Adrenal gland (tissue), 12 donors: ENCODE measurements around the gene NPAS3. TPM values are rescaled to one million over a fixed set of nuclear protein-coding genes. Genes with fewer than 3 reads are reported as not detected.

Source experiments
- DNase-seq, 7 donors: peaks; one replicate each; pipeline ENCODE4 v3.0.0-alpha.2; 2019 to 2020
- H3K27ac ChIP-seq, 5 donors: fragments of 200-600 bp; sonication (generic) in 4 of 5; 1 replicate in 3 of 5; 2 replicates in 2 of 5; pipeline versions ENCODE4 v1.5.1 to v1.8.0; 2016 to 2020; ENCODE audit warnings: mild to moderate bottlenecking in 1 of 5
- H3K27me3 ChIP-seq: fragments of 200-600 bp; 2 replicates; pipeline ENCODE4 v1.8.0; 2021
- H3K36me3 ChIP-seq, 2 donors: fragments of 200-600 bp; replicated peaks in 1 of 2; 1 replicate in 1 of 2; 2 replicates in 1 of 2; pipeline versions ENCODE4 v1.5.1 to v1.8.0; 2018 to 2022
- H3K4me1 ChIP-seq, 2 donors: fragments of 200-600 bp; replicated peaks in 1 of 2; 1 replicate in 1 of 2; 2 replicates in 1 of 2; pipeline versions ENCODE4 v1.5.1 to v1.8.0; 2018 to 2021
- H3K4me3 ChIP-seq, 4 donors: fragments of 200-600 bp; sonication (generic) in 3 of 4; one replicate each; pipeline ENCODE4 v1.5.1; 2016 to 2018
- H3K9me3 ChIP-seq, 3 donors: fragments of 200-600 bp; sonication (generic) in 1 of 3; replicated peaks in 1 of 3; 1 replicate in 2 of 3; 2 replicates in 1 of 3; pipeline versions ENCODE4 v1.5.1 to v1.8.0; 2016 to 2021
- POLR2A ChIP-seq, 2 donors: fragments of 450-650 bp; IDR thresholded peaks; one replicate each; pipeline ENCODE4 v1.6.1; 2017; ENCODE audit warnings: antibody characterized with exemption in 2 of 2, mild to moderate bottlenecking in 2 of 2, moderate library complexity in 1 of 2
- WGBS, 4 donors: extraction: QIAGEN DNeasy Blood & Tissue Kit in 2 of 4; methylation state at CpG; one replicate each; pipeline versions ENCODE4 v1.1.5 to v1.1.7; 2013 to 2017; 5-methylcytosine and 5-hydroxymethylcytosine counted together
- intact Hi-C, 2 donors: fragments of 100-400 bp; cut with DNase I; formaldehyde crosslinking; loops; one replicate each; pipeline versions ENCODE4 v1.14.1 to v1.15.0; 2022 to 2023
- polyA plus RNA-seq, 3 donors: library from polyadenylated mRNA; stranded (reverse); fragments of 200-250 nt in 2 of 3; fragments of 350-450 nt in 1 of 3; fragmentation: Illumina TruSeq in 1 of 3; extraction: RNeasy Lipid Tissue Mini Kit (QIAGEN cat#74804) in 1 of 3; gene quantifications; one replicate each; pipeline ENCODE4 v1.2.3, GENCODE V29; 2013 to 2014
- total RNA-seq, 9 donors: library from RNA; depleted of rRNA in 4 of 9; stranded (reverse); fragments of >200 nt in 4 of 9; fragments of 120-200 nt in 1 of 9; fragmentation: NEBNext Ultra II Directional in 1 of 9; extraction: Animal tissue kit (Norgen Biotek cat#: 25700) in 1 of 9; gene quantifications; one replicate each; pipeline versions ENCODE4 v1.1.0 to v1.2.4, GENCODE V29; 2013 to 2023
- TF ChIP-seq, protein P1 (sequence below), 6 experiments: fragments of 450-650 bp in 4 of 6; fragments of 200-600 bp in 2 of 6; sonication (generic) in 1 of 6; IDR thresholded peaks; 1 replicate in 5 of 6; 2 replicates in 1 of 6; pipeline versions ENCODE4 v1.5.1 to v1.8.0; 2016 to 2021; ENCODE audit warnings: antibody characterized with exemption in 6 of 6, mild to moderate bottlenecking in 2 of 6, moderate library complexity in 1 of 6
- donor health status: healthy with polysubstance abuse.
- donor health status: Bipolar disorder and iron deficiency.
- donor health status: DM: yes; HTN: yes; CAD: no.
- donor health status: DM: no; HTN: no; CAD: no.
- donor health status: DM: no; HTN: no; CAD: no.
- donor health status: DM: yes; HTN: yes; CAD: no.

The NPAS3 gene
- total and polyA plus RNA-seq, 12 donors = 0.36 to 7.5 (median 1.5) TPM

DNA sequence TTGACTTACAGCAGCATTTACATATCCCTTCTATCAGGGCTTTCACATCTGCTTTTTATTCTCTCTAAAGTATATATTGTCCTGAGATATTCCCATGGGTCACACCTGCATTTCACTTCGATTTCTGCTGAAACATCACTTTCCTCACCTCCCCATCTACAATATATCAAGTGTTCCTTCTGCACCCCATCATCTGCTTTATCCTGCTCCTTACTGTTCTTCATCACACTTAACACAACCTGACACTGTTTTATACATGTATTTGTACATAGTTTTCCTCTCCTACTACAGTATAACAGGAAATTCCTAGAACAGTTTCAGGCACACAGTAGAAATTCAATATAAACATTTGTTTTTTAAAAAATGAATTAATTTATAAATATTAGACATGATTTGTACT lies 809.1 kb downstream of the NPAS3 start:
- no peaks in the 10 kb centered on the region for H3K36me3 ChIP-seq
- TF ChIP-seq POLR2A (IDR thresholded peaks at IDR 0.05) = no peak
- TF ChIP-seq, protein P1, sequence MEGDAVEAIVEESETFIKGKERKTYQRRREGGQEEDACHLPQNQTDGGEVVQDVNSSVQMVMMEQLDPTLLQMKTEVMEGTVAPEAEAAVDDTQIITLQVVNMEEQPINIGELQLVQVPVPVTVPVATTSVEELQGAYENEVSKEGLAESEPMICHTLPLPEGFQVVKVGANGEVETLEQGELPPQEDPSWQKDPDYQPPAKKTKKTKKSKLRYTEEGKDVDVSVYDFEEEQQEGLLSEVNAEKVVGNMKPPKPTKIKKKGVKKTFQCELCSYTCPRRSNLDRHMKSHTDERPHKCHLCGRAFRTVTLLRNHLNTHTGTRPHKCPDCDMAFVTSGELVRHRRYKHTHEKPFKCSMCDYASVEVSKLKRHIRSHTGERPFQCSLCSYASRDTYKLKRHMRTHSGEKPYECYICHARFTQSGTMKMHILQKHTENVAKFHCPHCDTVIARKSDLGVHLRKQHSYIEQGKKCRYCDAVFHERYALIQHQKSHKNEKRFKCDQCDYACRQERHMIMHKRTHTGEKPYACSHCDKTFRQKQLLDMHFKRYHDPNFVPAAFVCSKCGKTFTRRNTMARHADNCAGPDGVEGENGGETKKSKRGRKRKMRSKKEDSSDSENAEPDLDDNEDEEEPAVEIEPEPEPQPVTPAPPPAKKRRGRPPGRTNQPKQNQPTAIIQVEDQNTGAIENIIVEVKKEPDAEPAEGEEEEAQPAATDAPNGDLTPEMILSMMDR (IDR thresholded peaks at IDR 0.05) = no peak
- H3K27ac ChIP-seq = no peak overlapping the region
- no peaks in the 10 kb centered on the region for H3K9me3 ChIP-seq
- intact Hi-C loops = no loop called here
- H3K4me1 ChIP-seq = no peaks in the 10 kb centered on the region
- no peak for DNase-seq
- H3K4me3 ChIP-seq = no peak overlapping the region
- WGBS, 4 donors = 63 to 76% (median 64%) methylated on average over 1 of the region's 1 CpG
- no peaks in the 10 kb centered on the region for H3K27me3 ChIP-seq

DNA sequence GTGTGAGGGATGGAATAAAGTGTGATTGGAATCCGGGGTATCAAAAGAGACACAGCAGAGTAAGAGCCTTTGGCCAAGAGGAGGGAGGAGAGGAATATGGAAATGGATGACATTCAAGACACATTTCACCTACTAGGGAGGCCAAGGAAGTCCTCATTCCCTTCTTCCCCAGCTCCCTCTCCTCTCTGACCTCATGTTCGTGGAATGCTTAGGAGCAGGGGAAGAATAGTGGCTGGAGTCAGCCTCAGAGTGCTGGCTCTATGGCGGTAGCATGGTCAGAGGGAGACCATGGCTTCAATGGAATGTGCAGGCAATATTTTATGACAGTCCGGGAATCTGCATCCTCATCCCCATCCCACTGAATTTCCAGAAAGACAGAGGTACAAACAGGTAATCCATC lies 815.6 kb downstream of the NPAS3 start:
- Histone ChIP-seq H3K27ac (no peak overlapping the region), H3K9me3 (no peaks in the 10 kb centered on the region), H3K27me3 (no peaks in the 10 kb centered on the region), H3K36me3 (no peaks in the 10 kb centered on the region), H3K4me3 (no peak overlapping the region), H3K4me1 (no peaks in the 10 kb centered on the region)
- DNase-seq = no peak
- TF ChIP-seq, protein P1 (IDR thresholded peaks at IDR 0.05) = no peak
- TF ChIP-seq POLR2A (IDR thresholded peaks at IDR 0.05) = no peak
- 69 to 90% (median 71%) methylated on average over 4 of the region's 4 CpGs for WGBS, 4 donors
- intact Hi-C loops = no loop called here

DNA sequence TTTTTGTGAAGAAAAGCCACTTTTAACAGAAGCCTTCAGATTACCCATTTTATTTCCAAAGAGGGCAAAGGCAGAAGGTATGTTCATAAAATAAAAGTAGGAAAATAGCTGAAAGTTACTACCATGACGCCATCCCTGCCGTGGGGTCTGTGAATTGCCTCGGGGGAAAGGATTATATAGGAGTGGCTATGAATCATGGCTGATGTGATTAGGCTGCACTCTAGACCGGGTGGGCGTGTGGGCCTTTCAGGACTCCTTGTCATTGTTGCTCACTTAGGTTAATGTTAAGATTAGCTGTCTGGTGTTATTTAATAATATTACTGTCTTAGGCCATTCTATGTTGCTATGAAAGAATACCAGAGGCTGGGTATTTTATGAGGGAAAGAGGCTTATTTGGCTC lies 816.7 kb downstream of the NPAS3 start:
- Histone ChIP-seq H3K36me3 (no peaks in the 10 kb centered on the region), H3K27ac (no peak overlapping the region), H3K4me3 (no peak overlapping the region), H3K27me3 (no peaks in the 10 kb centered on the region), H3K9me3 (no peaks in the 10 kb centered on the region), H3K4me1 (no peaks in the 10 kb centered on the region)
- intact Hi-C loops = no loop called here
- TF ChIP-seq, protein P1 (IDR thresholded peaks at IDR 0.05) = no peak
- TF ChIP-seq POLR2A (IDR thresholded peaks at IDR 0.05) = no peak
- DNase-seq = no peak
- 79 to 85% (median 84%) methylated on average over 5 of the region's 5 CpGs for WGBS, 4 donors

DNA sequence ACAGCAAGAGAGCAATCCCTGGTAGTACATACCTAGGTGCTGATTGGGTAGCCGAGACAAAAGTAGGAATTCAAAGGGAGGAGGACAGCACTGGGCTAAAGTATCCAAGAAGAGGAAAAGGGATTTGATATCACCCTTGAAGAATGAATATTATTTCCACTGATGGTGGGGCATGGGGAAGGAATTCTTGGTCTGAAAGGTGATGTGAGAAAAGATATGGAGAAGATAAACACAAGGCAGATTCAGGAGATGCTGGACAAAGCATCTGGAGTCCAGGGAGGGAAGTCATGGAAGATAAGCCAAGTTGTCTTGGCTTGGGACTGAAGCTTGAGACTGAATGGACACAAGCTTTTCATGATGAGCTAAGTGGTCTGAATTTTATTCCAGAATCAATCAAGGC lies 818.2 kb downstream of the NPAS3 start:
- Histone ChIP-seq H3K4me1 (no peaks in the 10 kb centered on the region), H3K4me3 (no peak overlapping the region), H3K9me3 (no peaks in the 10 kb centered on the region), H3K27ac (no peak overlapping the region), H3K27me3 (no peaks in the 10 kb centered on the region), H3K36me3 (no peaks in the 10 kb centered on the region)
- TF ChIP-seq, protein P1 (IDR thresholded peaks at IDR 0.05) = no peak
- no peak for TF ChIP-seq POLR2A (IDR thresholded peaks at IDR 0.05)
- no peak for DNase-seq
- intact Hi-C loops = no loop called here
- 0 to 95% (median 61%) methylated on average over 1 of the region's 1 CpG for WGBS, 4 donors
